HCT116 (cell line): ENCODE measurements around the gene GMIP.

ENCODE experiments used
- EZH2 ChIP-seq: fragments of 200-600 bp; sonication (generic); IDR thresholded peaks from 2 replicates; pipeline ENCODE4 v1.6.1; 2017; ENCODE audit warnings: antibody characterized with exemption, mixed run types
- JUND ChIP-seq: IDR thresholded peaks from 2 replicates; pipeline ENCODE4 v1.6.1; 2012
- POLR2A ChIP-seq: IDR thresholded peaks from 2 replicates; pipeline ENCODE4 v1.7.0; 2011; ENCODE audit warnings: borderline replicate concordance; ENCODE audit not compliant: insufficient read depth, insufficient read length; ENCODE audit errors: extremely low read depth
- POLR2AphosphoS5 ChIP-seq: IDR thresholded peaks from 2 replicates; pipeline ENCODE4 v1.6.1; 2011; ENCODE audit warnings: mild to moderate bottlenecking, low read depth, low read length, moderate library complexity
- SRF ChIP-seq: IDR thresholded peaks from 2 replicates; pipeline ENCODE4 v1.6.1; 2012; ENCODE audit warnings: low read depth
- TF ChIP-seq, protein P1 (sequence below), 3 experiments: fragments of 200-600 bp in 1 of 3; sonication (generic) in 1 of 3; IDR thresholded peaks in 2 of 3; conservative IDR thresholded peaks in 1 of 3; 2 replicates each; pipeline ENCODE4 v1.5.1; 2012 to 2017; ENCODE audit warnings: low read depth in 2 of 3, low read length in 2 of 3, antibody characterized with exemption in 1 of 3, borderline replicate concordance in 1 of 3, control low read depth in 1 of 3, mild to moderate bottlenecking in 1 of 3, mixed read lengths in 1 of 3, mixed run types in 1 of 3, moderate library complexity in 1 of 3; ENCODE audit not compliant: insufficient read depth in 1 of 3
- TF ChIP-seq, protein P2 (sequence below): IDR thresholded peaks from 2 replicates; pipeline ENCODE4 v1.6.1; 2012
- TF ChIP-seq, protein P3 (sequence below): IDR thresholded peaks from 2 replicates; pipeline ENCODE4 v1.6.1; 2012; ENCODE audit warnings: low read depth
- TF ChIP-seq, protein P4 (sequence below): IDR thresholded peaks from 2 replicates; pipeline ENCODE4 v1.6.1; 2012

DNA sequence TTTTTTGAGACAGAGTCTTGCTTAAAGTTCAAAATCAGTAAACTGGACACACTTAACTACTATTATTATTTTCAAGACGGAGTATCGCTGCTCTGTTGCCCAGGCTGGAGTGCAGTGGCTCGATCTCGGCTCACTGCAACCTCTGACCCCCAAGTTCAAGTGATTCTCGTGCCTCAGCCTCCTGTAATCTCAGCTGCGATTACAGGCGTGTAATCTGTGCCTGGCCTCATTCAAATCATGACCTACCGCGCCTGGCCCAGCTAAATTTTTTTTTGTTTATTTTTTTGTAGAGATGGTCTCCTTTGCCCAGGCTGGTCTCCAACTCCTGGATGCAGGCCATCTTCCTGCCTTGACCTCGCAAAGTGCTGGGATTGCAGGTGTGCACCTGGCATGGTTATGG is 48.2 kb upstream of the GMIP start:
- TF ChIP-seq, protein P1, sequence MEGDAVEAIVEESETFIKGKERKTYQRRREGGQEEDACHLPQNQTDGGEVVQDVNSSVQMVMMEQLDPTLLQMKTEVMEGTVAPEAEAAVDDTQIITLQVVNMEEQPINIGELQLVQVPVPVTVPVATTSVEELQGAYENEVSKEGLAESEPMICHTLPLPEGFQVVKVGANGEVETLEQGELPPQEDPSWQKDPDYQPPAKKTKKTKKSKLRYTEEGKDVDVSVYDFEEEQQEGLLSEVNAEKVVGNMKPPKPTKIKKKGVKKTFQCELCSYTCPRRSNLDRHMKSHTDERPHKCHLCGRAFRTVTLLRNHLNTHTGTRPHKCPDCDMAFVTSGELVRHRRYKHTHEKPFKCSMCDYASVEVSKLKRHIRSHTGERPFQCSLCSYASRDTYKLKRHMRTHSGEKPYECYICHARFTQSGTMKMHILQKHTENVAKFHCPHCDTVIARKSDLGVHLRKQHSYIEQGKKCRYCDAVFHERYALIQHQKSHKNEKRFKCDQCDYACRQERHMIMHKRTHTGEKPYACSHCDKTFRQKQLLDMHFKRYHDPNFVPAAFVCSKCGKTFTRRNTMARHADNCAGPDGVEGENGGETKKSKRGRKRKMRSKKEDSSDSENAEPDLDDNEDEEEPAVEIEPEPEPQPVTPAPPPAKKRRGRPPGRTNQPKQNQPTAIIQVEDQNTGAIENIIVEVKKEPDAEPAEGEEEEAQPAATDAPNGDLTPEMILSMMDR (IDR thresholded peaks at IDR 0.05 in 2 of 3, conservative IDR thresholded peaks at IDR 0.05 in 1 of 3; ENCODE audit: borderline replicate concordance in 1 of 3, insufficient read depth in 1 of 3, low read depth in 2 of 3, low read length in 2 of 3): no peak
- TF ChIP-seq, protein P2, sequence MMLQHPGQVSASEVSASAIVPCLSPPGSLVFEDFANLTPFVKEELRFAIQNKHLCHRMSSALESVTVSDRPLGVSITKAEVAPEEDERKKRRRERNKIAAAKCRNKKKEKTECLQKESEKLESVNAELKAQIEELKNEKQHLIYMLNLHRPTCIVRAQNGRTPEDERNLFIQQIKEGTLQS: no peak
- TF ChIP-seq POLR2A (no peak), JUND (no peak), POLR2AphosphoS5 (no peak), SRF (no peak), EZH2 (no peak)
- TF ChIP-seq, protein P3, sequence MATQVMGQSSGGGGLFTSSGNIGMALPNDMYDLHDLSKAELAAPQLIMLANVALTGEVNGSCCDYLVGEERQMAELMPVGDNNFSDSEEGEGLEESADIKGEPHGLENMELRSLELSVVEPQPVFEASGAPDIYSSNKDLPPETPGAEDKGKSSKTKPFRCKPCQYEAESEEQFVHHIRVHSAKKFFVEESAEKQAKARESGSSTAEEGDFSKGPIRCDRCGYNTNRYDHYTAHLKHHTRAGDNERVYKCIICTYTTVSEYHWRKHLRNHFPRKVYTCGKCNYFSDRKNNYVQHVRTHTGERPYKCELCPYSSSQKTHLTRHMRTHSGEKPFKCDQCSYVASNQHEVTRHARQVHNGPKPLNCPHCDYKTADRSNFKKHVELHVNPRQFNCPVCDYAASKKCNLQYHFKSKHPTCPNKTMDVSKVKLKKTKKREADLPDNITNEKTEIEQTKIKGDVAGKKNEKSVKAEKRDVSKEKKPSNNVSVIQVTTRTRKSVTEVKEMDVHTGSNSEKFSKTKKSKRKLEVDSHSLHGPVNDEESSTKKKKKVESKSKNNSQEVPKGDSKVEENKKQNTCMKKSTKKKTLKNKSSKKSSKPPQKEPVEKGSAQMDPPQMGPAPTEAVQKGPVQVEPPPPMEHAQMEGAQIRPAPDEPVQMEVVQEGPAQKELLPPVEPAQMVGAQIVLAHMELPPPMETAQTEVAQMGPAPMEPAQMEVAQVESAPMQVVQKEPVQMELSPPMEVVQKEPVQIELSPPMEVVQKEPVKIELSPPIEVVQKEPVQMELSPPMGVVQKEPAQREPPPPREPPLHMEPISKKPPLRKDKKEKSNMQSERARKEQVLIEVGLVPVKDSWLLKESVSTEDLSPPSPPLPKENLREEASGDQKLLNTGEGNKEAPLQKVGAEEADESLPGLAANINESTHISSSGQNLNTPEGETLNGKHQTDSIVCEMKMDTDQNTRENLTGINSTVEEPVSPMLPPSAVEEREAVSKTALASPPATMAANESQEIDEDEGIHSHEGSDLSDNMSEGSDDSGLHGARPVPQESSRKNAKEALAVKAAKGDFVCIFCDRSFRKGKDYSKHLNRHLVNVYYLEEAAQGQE: no peak
- TF ChIP-seq, protein P4, sequence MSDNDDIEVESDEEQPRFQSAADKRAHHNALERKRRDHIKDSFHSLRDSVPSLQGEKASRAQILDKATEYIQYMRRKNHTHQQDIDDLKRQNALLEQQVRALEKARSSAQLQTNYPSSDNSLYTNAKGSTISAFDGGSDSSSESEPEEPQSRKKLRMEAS: no peak
